ENCODE measurements around the gene TRABD2B. TPM values are rescaled to one million over a fixed set of nuclear protein-coding genes. Genes with fewer than 3 reads are reported as not detected.
A peak's percentile ranks its signal among the peaks of the same experiment; 100 is the strongest.

Gene TRABD2B
- polyA plus RNA-seq, 4 donors, result under 0.01 to 2.6 (median 2.2) TPM; not detected in 1

DNA sequence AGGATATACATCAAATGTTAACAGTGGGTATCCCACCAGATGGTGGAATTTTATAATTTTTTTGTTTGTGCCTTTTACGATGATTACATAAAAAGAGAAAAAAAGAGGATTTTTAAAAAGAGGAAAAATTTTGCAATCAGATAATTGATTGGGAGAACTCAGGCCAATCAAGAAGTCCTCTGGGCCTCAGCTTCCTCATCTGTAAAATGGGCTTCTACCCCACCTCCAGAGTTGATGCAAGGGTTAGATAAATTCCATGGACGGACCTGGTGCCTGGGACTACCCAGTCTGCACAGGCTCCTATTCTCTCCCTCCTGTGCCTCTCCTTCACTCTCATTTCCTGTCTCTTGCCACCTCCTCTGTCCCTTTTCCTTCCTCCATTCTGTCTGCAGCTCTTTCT lies 88.9 kb downstream of the TRABD2B start:
- DNase-seq, result no peak
- Histone ChIP-seq H3K4me1 (ENCODE audit: control insufficient read depth in 3 of 3, insufficient read depth in 2 of 3, low read depth in 1 of 3, low read length in 2 of 3) (peaks cover 0 to 12% (median under 1%) of the 10 kb centered on the region in 3 donors), H3K27ac (ENCODE audit: low read depth in 1 of 3, low read length in 2 of 3) (no peak overlapping the region), H3K27me3 (ENCODE audit: control insufficient read depth in 3 of 3, insufficient read depth in 3 of 3, low read length in 3 of 3) (no peaks in the 10 kb centered on the region), H3K4me3 (ENCODE audit: low read depth in 1 of 3, low read length in 3 of 3) (no peak overlapping the region), H3K36me3 (ENCODE audit: control insufficient read depth in 3 of 3, insufficient read depth in 2 of 3, low read depth in 1 of 3, low read length in 3 of 3) (no peaks in the 10 kb centered on the region), H3K9me3 (ENCODE audit: control insufficient read depth in 2 of 2, insufficient read depth in 1 of 2, low read depth in 1 of 2, low read length in 1 of 2) (no peaks in the 10 kb centered on the region)
- no peak for FAIRE-seq
- WGBS, 3 donors, result 85 to 97% (median 89%) methylated on average over 2 of the region's 2 CpGs

DNA sequence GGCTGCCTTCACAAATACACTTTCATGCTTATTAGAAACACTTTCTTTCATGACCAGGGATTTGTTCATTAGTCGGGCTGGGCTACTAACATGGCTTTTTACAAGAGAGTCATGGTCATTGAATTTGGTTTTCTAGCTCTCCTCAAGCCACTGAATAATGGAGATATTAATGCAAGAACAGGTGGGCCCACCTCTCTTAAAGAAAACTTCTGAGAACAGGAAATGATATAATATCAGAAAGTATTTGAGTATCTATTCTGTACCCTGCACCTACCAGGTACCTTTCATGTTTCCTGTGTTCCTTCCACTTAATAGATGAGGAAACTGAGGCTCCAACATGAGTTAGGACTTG lies 90.0 kb downstream of the TRABD2B start:
- H3K9me3 ChIP-seq (ENCODE audit: control insufficient read depth in 2 of 2, insufficient read depth in 1 of 2, low read depth in 1 of 2, low read length in 1 of 2), result no peaks in the 10 kb centered on the region
- no peak overlapping the region for H3K4me3 ChIP-seq (ENCODE audit: low read depth in 1 of 3, low read length in 3 of 3)
- FAIRE-seq, result no peak
- 69 to 81% (median 78%) methylated on average over 1 of the region's 1 CpG for WGBS, 3 donors
- no peaks in the 10 kb centered on the region for H3K27me3 ChIP-seq (ENCODE audit: control insufficient read depth in 3 of 3, insufficient read depth in 3 of 3, low read length in 3 of 3)
- peaks cover 0 to 5% (median 0%) of the 10 kb centered on the region in 3 donors for H3K4me1 ChIP-seq (ENCODE audit: control insufficient read depth in 3 of 3, insufficient read depth in 2 of 3, low read depth in 1 of 3, low read length in 2 of 3)
- no peak for DNase-seq
- no peaks in the 10 kb centered on the region for H3K36me3 ChIP-seq (ENCODE audit: control insufficient read depth in 3 of 3, insufficient read depth in 2 of 3, low read depth in 1 of 3, low read length in 3 of 3)
- no peak overlapping the region for H3K27ac ChIP-seq (ENCODE audit: low read depth in 1 of 3, low read length in 2 of 3)

DNA sequence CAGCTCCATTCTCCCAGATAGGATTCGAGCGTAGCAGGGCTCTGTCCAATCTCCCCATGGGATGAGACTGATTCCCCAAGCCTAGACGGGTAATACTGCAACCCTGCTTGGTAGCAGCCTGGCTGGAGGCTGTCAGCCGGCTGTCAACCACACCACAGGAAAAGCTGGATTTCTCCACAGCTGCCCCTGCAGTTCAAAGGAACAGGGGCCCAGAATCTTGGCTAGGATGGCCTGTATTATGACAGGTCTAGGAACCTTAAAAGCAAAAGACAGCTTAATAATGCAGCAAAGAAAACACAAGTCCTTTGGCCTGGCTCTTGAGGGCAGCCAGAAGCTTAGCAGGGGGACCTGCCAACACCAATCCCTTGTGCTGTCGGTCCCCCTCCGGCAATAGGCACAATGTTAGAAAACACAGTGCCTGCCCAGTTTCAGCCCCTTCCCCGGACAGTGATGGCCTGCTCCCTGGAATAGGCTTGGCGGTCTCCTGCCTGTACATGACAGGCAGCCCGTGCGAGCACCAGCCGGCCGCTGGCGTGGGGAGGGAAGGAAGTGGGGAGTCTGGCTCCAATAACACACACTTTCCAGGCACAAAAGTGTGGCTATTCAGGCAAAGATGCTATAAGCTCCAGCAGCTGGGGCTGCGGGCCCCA lies 90.5 kb downstream of the TRABD2B start:
- H3K4me3 ChIP-seq (ENCODE audit: low read depth in 1 of 3, low read length in 3 of 3), result no peak overlapping the region
- H3K9me3 ChIP-seq (ENCODE audit: control insufficient read depth in 2 of 2, insufficient read depth in 1 of 2, low read depth in 1 of 2, low read length in 1 of 2), result no peaks in the 10 kb centered on the region
- 79 to 92% (median 84%) methylated on average over 14 of the region's 14 CpGs for WGBS, 3 donors
- no peak overlapping the region for H3K27ac ChIP-seq (ENCODE audit: low read depth in 1 of 3, low read length in 2 of 3)
- no peaks in the 10 kb centered on the region for H3K27me3 ChIP-seq (ENCODE audit: control insufficient read depth in 3 of 3, insufficient read depth in 3 of 3, low read length in 3 of 3)
- no peak for DNase-seq
- peaks cover 0 to 5% (median 0%) of the 10 kb centered on the region in 3 donors for H3K4me1 ChIP-seq (ENCODE audit: control insufficient read depth in 3 of 3, insufficient read depth in 2 of 3, low read depth in 1 of 3, low read length in 2 of 3)
- peaks cover 0 to 2% (median 0%) of the 10 kb centered on the region in 3 donors for H3K36me3 ChIP-seq (ENCODE audit: control insufficient read depth in 3 of 3, insufficient read depth in 2 of 3, low read depth in 1 of 3, low read length in 3 of 3)
- no peak for FAIRE-seq

DNA sequence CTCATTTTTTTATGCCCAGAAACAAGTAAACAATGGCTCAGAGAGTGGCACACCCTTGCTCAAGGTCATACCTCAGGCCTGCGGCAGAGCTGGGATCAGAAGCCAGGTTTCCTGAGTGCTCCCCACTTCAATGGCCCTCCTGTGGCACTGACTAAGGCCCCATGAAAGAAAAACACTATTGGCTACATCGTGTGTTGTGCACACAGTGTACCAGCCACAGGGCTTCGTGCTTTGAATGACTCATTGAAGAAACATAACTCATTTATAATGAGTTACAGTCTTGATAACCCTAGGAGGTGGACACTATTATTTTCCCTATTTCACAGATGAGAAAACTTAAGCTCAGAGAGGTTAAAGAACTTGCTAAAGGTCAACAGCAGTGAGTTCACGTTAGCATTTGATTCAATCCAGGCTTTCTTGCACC lies 91.2 kb downstream of the TRABD2B start:
- peak overlapping the region in 1 of 3 donors; percentile 45 for H3K27ac ChIP-seq (ENCODE audit: low read depth in 1 of 3, low read length in 2 of 3)
- H3K9me3 ChIP-seq (ENCODE audit: control insufficient read depth in 2 of 2, insufficient read depth in 1 of 2, low read depth in 1 of 2, low read length in 1 of 2), result no peaks in the 10 kb centered on the region
- DNase-seq (peak in 1 of 2 donors; percentile 55), FAIRE-seq (no peak)
- no peaks in the 10 kb centered on the region for H3K27me3 ChIP-seq (ENCODE audit: control insufficient read depth in 3 of 3, insufficient read depth in 3 of 3, low read length in 3 of 3)
- H3K4me3 ChIP-seq (ENCODE audit: low read depth in 1 of 3, low read length in 3 of 3), result no peak overlapping the region
- peaks cover 0 to 5% (median 0%) of the 10 kb centered on the region in 3 donors for H3K4me1 ChIP-seq (ENCODE audit: control insufficient read depth in 3 of 3, insufficient read depth in 2 of 3, low read depth in 1 of 3, low read length in 2 of 3)
- 23 to 56% (median 30%) methylated on average over 4 of the region's 4 CpGs for WGBS, 3 donors
- H3K36me3 ChIP-seq (ENCODE audit: control insufficient read depth in 3 of 3, insufficient read depth in 2 of 3, low read depth in 1 of 3, low read length in 3 of 3), result peaks cover 0 to 2% (median 0%) of the 10 kb centered on the region in 3 donors

DNA sequence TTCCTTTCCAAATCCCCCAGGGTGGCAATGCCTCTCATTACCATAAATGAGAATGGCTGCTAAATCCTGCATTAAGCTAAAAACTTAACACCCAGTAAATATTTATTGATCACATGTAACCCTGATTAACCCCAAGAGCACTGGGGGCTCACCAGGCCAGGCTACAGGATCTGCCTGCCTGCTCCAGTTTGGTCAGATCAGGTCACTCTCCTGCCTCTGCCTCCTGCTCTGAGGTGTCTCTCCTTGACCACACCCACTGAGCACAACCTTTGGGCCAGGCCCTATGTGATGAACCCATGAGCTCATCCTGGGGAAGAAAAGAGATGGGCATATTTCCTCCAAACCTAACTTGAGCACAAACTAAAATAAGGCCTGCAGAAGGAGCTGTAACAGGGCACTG lies 93.5 kb downstream of the TRABD2B start:
- Histone ChIP-seq H3K36me3 (ENCODE audit: control insufficient read depth in 3 of 3, insufficient read depth in 2 of 3, low read depth in 1 of 3, low read length in 3 of 3) (peaks cover 0 to 2% (median 0%) of the 10 kb centered on the region in 3 donors), H3K4me3 (ENCODE audit: low read depth in 1 of 3, low read length in 3 of 3) (no peak overlapping the region), H3K9me3 (ENCODE audit: control insufficient read depth in 2 of 2, insufficient read depth in 1 of 2, low read depth in 1 of 2, low read length in 1 of 2) (no peaks in the 10 kb centered on the region), H3K4me1 (ENCODE audit: control insufficient read depth in 3 of 3, insufficient read depth in 2 of 3, low read depth in 1 of 3, low read length in 2 of 3) (peaks cover 0 to 5% (median 0%) of the 10 kb centered on the region in 3 donors), H3K27me3 (ENCODE audit: control insufficient read depth in 3 of 3, insufficient read depth in 3 of 3, low read length in 3 of 3) (no peaks in the 10 kb centered on the region), H3K27ac (ENCODE audit: low read depth in 1 of 3, low read length in 2 of 3) (no peak overlapping the region)
- no peak for FAIRE-seq
- DNase-seq, result peak in 1 of 2 donors; percentile 17

DNA sequence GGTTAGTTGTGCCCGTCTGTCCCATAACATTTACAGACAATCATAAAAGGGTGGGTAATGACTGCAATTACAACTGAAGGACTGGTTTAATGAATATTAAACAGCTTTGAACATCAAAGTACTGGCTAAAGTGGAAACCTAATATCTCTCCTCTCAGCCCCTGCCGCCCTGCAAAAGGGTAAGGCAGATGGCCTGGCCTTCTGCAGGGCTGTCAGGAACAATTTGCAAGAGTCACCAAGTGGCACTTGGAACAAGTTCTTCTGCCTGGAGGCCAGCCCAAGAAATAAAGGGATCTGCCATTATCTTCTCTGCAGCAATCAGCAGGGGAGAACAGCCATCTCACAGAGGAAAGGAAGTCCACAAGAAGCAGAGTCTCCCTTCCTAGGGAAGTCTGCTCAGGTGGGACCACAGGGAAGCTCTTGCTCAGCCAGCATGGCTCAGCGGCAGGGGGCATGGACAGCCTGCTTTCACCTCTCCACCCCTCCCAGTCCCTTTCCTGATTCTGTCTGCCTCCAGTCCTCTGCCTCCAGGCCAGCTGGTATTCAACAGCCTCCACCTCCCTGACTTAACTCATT lies 96.1 kb downstream of the TRABD2B start:
- 65 to 81% (median 71%) methylated on average over 3 of the region's 3 CpGs for WGBS, 3 donors
- DNase-seq, result no peak

DNA sequence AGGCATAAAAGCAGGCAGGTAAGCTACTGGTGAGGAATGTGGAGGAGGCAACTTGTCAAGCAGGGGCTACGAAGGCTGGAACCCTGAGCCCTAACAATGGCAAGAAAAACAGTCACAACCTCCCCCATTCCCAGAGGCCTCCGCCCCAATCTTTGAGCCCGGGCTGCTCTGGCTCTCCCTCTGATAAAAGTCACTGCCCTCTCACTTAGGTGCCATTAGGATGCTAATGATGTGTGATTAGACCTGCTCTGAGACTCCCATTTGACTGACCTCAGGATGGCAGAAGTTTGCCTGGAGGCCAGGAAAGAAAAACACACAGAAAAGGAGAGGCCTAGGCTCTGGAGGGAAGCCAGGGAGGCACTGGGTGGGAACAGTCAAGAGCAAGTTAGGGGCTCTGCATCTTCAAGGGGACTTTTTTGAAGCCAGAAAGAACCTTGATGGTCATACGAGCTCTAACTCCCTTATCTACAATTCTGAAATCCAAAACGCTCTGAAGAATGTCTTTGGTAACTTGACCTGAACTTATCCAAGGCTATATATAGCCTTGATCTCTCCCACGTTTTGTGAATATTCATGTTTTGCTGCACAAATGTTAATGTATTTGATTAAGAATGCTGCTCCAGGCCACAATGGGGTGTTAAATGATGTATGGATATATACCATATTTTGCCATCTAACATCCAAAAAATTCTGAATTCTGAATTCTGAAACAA lies 98.9 kb downstream of the TRABD2B start:
- H3K27me3 ChIP-seq (ENCODE audit: control insufficient read depth in 3 of 3, insufficient read depth in 3 of 3, low read length in 3 of 3), result no peaks in the 10 kb centered on the region
- FAIRE-seq (no peak), DNase-seq (no peak)
- peaks cover 0 to 19% (median 7%) of the 10 kb centered on the region in 3 donors for H3K4me1 ChIP-seq (ENCODE audit: control insufficient read depth in 3 of 3, insufficient read depth in 2 of 3, low read depth in 1 of 3, low read length in 2 of 3)
- H3K9me3 ChIP-seq (ENCODE audit: control insufficient read depth in 2 of 2, insufficient read depth in 1 of 2, low read depth in 1 of 2, low read length in 1 of 2), result no peaks in the 10 kb centered on the region
- 69 to 80% (median 75%) methylated on average over 6 of the region's 6 CpGs for WGBS, 3 donors
- no peak overlapping the region for H3K4me3 ChIP-seq (ENCODE audit: low read depth in 1 of 3, low read length in 3 of 3)
- H3K27ac ChIP-seq (ENCODE audit: low read depth in 1 of 3, low read length in 2 of 3), result no peak overlapping the region
- H3K36me3 ChIP-seq (ENCODE audit: control insufficient read depth in 3 of 3, insufficient read depth in 2 of 3, low read depth in 1 of 3, low read length in 3 of 3), result peaks cover 0 to 4% (median 0%) of the 10 kb centered on the region in 3 donors

More for the DNA sequence above, 96.1 kb downstream of the TRABD2B start:
- Histone ChIP-seq H3K4me3 (ENCODE audit: low read depth in 1 of 3, low read length in 3 of 3) (no peak overlapping the region), H3K27me3 (ENCODE audit: control insufficient read depth in 3 of 3, insufficient read depth in 3 of 3, low read length in 3 of 3) (no peaks in the 10 kb centered on the region), H3K27ac (ENCODE audit: low read depth in 1 of 3, low read length in 2 of 3) (no peak overlapping the region), H3K36me3 (ENCODE audit: control insufficient read depth in 3 of 3, insufficient read depth in 2 of 3, low read depth in 1 of 3, low read length in 3 of 3) (peaks cover 0 to 4% (median 0%) of the 10 kb centered on the region in 3 donors), H3K9me3 (ENCODE audit: control insufficient read depth in 2 of 2, insufficient read depth in 1 of 2, low read depth in 1 of 2, low read length in 1 of 2) (no peaks in the 10 kb centered on the region), H3K4me1 (ENCODE audit: control insufficient read depth in 3 of 3, insufficient read depth in 2 of 3, low read depth in 1 of 3, low read length in 2 of 3) (peaks cover 0 to 10% (median 0%) of the 10 kb centered on the region in 3 donors)
- no peak for FAIRE-seq

DNA sequence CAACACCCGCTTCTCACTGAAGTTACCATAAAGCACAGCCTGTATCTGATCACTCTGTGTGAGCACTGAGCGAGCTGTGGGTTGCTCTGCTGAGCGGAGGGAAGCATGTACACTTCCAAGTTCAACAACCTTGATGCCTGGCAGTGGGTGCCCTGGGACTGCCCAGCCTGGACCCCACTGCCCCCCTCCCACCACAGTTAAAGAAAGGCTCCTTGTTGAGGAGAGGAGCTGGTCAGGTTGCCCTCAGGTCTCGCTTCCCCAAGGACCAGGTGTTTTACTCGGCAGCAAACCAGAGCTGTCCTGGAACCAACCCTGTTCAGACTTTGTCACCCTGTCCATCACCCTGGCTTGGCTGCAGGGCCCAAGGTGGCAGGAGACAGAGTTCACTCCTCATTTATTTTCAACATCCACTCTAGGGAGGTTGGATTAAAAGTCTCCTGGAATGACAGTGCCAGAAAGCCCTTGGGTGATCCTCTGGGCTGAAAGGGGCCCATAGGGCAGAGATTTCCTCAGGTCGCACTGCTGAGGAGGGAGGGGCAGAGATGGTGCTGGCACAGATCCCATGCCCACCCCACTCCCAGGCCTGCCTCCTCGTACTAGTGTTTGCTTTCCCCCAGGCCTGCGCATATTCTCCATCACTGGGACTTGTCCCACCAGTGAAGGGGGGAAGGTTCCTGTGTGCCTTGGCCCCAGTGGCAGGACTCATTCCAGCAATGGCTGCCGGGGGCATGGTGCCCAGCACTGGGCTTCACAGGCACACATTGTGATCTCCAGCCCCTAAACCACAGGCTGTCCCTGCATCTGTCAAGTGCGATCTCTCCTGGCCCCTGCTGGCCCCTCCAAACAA lies 101.7 kb downstream of the TRABD2B start:
- no peaks in the 10 kb centered on the region for H3K27me3 ChIP-seq (ENCODE audit: control insufficient read depth in 3 of 3, insufficient read depth in 3 of 3, low read length in 3 of 3)
- DNase-seq (peak; percentile 45 to 76), FAIRE-seq (no peak)
- H3K4me1 ChIP-seq (ENCODE audit: control insufficient read depth in 3 of 3, insufficient read depth in 2 of 3, low read depth in 1 of 3, low read length in 2 of 3), result peaks cover 0 to 19% (median 7%) of the 10 kb centered on the region in 3 donors
- 59 to 81% (median 71%) methylated on average over 10 of the region's 10 CpGs for WGBS, 3 donors
- peaks cover 0 to 2% (median 0%) of the 10 kb centered on the region in 3 donors for H3K36me3 ChIP-seq (ENCODE audit: control insufficient read depth in 3 of 3, insufficient read depth in 2 of 3, low read depth in 1 of 3, low read length in 3 of 3)
- no peaks in the 10 kb centered on the region for H3K9me3 ChIP-seq (ENCODE audit: control insufficient read depth in 2 of 2, insufficient read depth in 1 of 2, low read depth in 1 of 2, low read length in 1 of 2)
- H3K4me3 ChIP-seq (ENCODE audit: low read depth in 1 of 3, low read length in 3 of 3), result no peak overlapping the region
- peak overlapping the region; percentile 22 to 77 (median 51) for H3K27ac ChIP-seq (ENCODE audit: low read depth in 1 of 3, low read length in 2 of 3)

All from small intestine (tissue), 7 donors.